Measurements from ENCODE around the gene METRN. TPM values are rescaled to one million over a fixed set of nuclear protein-coding genes. Genes with fewer than 3 reads are reported as not detected.
A peak's percentile ranks its signal among the peaks of the same experiment; 100 is the strongest.

The METRN gene
- total RNA-seq, 1 experiment from 2014 or later, result 69.5 TPM

GRCh38 chr16:670485-671352 lies 44.2 kb upstream of the METRN start:
- TSS peak; percentile 11 for BruUV-seq (replicated peaks)
- intact Hi-C loops (cut with micrococcal nuclease), result no loop called here
- DNase-seq (ENCODE audit: unreplicated experiment), result no peak
- Mint-ChIP-seq H3K4me1 (ENCODE audit: insufficient read depth, unreplicated experiment) (no peaks in the 10 kb centered on the region), H3K4me3 (ENCODE audit: unreplicated experiment) (no peak overlapping the region), H3K27ac (ENCODE audit: low read depth, unreplicated experiment) (no peak overlapping the region), H3K36me3 (ENCODE audit: insufficient read depth, unreplicated experiment) (peaks cover 48% of the 10 kb centered on the region), H3K27me3 (ENCODE audit: insufficient read depth, unreplicated experiment) (no peaks in the 10 kb centered on the region), H3K9me3 (ENCODE audit: unreplicated experiment) (no peaks in the 10 kb centered on the region)
- no peak for TF ChIP-seq CTCF (IDR thresholded peaks at IDR 0.05; ENCODE audit: unreplicated experiment)
- ChIA-PET POLR2A (interaction anchor here (0.5 kb wide), 1 partner anchor 473 kb away, joined by 3 read pairs; no protein-coding TSS in a partner anchor), CTCF (interaction anchor here (0.6 to 1.7 kb wide), 3 partner anchors 8 to 1484 kb away, joined by 3 to 4 read pairs (median 3); no protein-coding TSS in a partner anchor)

GRCh38 chr16:671353-672131 lies 43.4 kb upstream of the METRN start:
- POLR2A ChIA-PET, result no interaction called here
- no TSS peak for BruUV-seq (replicated peaks)
- H3K4me3 Mint-ChIP-seq (ENCODE audit: unreplicated experiment), result no peak overlapping the region
- H3K9me3 Mint-ChIP-seq (ENCODE audit: unreplicated experiment), result no peaks in the 10 kb centered on the region
- DNase-seq (ENCODE audit: unreplicated experiment), result no peak
- CTCF ChIA-PET, result interaction anchor here (0.6 to 1.7 kb wide), 2 partner anchors 9 to 1218 kb away, joined by 3 to 4 read pairs; no protein-coding TSS in a partner anchor
- intact Hi-C loops (cut with micrococcal nuclease), result no loop called here
- no peaks in the 10 kb centered on the region for H3K27me3 Mint-ChIP-seq (ENCODE audit: insufficient read depth, unreplicated experiment)
- peaks cover 50% of the 10 kb centered on the region for H3K36me3 Mint-ChIP-seq (ENCODE audit: insufficient read depth, unreplicated experiment)
- H3K27ac Mint-ChIP-seq (ENCODE audit: low read depth, unreplicated experiment), result no peak overlapping the region
- no peak for TF ChIP-seq CTCF (IDR thresholded peaks at IDR 0.05; ENCODE audit: unreplicated experiment)
- H3K4me1 Mint-ChIP-seq (ENCODE audit: insufficient read depth, unreplicated experiment), result no peaks in the 10 kb centered on the region

- CTCF ChIA-PET, result interaction anchor here (0.6 kb wide), 1 partner anchor 77 kb away, joined by 4 read pairs; no protein-coding TSS in a partner anchor
- Mint-ChIP-seq H3K27me3 (ENCODE audit: insufficient read depth, unreplicated experiment) (no peaks in the 10 kb centered on the region), H3K4me3 (ENCODE audit: unreplicated experiment) (no peak overlapping the region), H3K36me3 (ENCODE audit: insufficient read depth, unreplicated experiment) (peaks cover 50% of the 10 kb centered on the region), H3K4me1 (ENCODE audit: insufficient read depth, unreplicated experiment) (no peaks in the 10 kb centered on the region), H3K27ac (ENCODE audit: low read depth, unreplicated experiment) (no peak overlapping the region), H3K9me3 (ENCODE audit: unreplicated experiment) (no peaks in the 10 kb centered on the region)
- POLR2A ChIA-PET, result no interaction called here
- BruUV-seq (replicated peaks), result TSS peak; percentile 12
- no peak for TF ChIP-seq CTCF (IDR thresholded peaks at IDR 0.05; ENCODE audit: unreplicated experiment)
- no peak for DNase-seq (ENCODE audit: unreplicated experiment)
- intact Hi-C loops (cut with micrococcal nuclease), result no loop called here
These were observed 42.5 kb upstream of the METRN start for GRCh38 chr16:672371-672770.

- intact Hi-C loops (cut with micrococcal nuclease), result no loop called here
- Mint-ChIP-seq H3K4me1 (ENCODE audit: insufficient read depth, unreplicated experiment) (no peaks in the 10 kb centered on the region), H3K27me3 (ENCODE audit: insufficient read depth, unreplicated experiment) (no peaks in the 10 kb centered on the region), H3K4me3 (ENCODE audit: unreplicated experiment) (no peak overlapping the region), H3K9me3 (ENCODE audit: unreplicated experiment) (no peaks in the 10 kb centered on the region), H3K27ac (ENCODE audit: low read depth, unreplicated experiment) (no peak overlapping the region), H3K36me3 (ENCODE audit: insufficient read depth, unreplicated experiment) (peaks cover 50% of the 10 kb centered on the region)
- BruUV-seq (replicated peaks), result no TSS peak
- ChIA-PET CTCF (interaction anchor here (0.6 kb wide), 1 partner anchor 76 kb away, joined by 4 read pairs; no protein-coding TSS in a partner anchor), POLR2A (interaction anchor here (0.7 to 1.3 kb wide), 5 partner anchors 10 to 46 kb away, joined by 3 to 4 read pairs (median 4); partner anchors contain the start of gene JMJD8)
- no peak for DNase-seq (ENCODE audit: unreplicated experiment)
- TF ChIP-seq CTCF (IDR thresholded peaks at IDR 0.05; ENCODE audit: unreplicated experiment), result no peak
These were observed 42.1 kb upstream of the METRN start for GRCh38 chr16:672851-673250.
